Loucy (cell line): Measurements from ENCODE around the gene KRTAP4-7.

Experiments used
- EZH2phosphoT487 ChIP-seq: fragments of 200-600 bp; IDR thresholded peaks from 2 replicates; pipeline ENCODE4 v1.6.1; 2018; ENCODE audit warnings: antibody characterized with exemption, mild to moderate bottlenecking, moderate library complexity, borderline replicate concordance
- TF ChIP-seq, protein P1 (sequence below): fragments of 200-600 bp; sonication (generic); conservative IDR thresholded peaks from 2 replicates; pipeline ENCODE4 v1.5.1; 2014; ENCODE audit warnings: mild to moderate bottlenecking, antibody characterized with exemption, low read length

DNA sequence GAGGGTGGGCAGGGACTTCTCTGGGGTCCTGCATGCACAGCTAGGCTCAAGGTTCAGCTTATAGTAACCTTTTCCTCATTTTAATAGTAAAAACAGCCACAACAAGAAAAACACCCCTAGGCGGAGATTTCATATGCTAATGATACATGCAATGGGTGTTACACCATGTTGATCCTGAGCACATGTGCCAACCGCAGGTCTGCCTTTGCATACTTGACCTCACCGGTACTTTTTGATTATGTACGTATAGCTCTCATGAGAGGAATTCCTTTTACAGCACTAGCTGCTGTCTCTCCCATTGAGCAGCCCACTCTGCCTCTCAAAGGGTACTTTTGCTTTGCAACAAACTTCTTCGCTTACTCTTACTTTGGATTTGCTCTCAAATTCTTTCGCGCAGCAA, 12.1 kb downstream of the KRTAP4-7 start:
- no peak for TF ChIP-seq EZH2phosphoT487
- TF ChIP-seq, protein P1, sequence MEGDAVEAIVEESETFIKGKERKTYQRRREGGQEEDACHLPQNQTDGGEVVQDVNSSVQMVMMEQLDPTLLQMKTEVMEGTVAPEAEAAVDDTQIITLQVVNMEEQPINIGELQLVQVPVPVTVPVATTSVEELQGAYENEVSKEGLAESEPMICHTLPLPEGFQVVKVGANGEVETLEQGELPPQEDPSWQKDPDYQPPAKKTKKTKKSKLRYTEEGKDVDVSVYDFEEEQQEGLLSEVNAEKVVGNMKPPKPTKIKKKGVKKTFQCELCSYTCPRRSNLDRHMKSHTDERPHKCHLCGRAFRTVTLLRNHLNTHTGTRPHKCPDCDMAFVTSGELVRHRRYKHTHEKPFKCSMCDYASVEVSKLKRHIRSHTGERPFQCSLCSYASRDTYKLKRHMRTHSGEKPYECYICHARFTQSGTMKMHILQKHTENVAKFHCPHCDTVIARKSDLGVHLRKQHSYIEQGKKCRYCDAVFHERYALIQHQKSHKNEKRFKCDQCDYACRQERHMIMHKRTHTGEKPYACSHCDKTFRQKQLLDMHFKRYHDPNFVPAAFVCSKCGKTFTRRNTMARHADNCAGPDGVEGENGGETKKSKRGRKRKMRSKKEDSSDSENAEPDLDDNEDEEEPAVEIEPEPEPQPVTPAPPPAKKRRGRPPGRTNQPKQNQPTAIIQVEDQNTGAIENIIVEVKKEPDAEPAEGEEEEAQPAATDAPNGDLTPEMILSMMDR, result no peak
